Effector memory CD4-positive, alpha-beta T cell (primary cell): ENCODE measurements around the gene USP34.
"Not testable (repeated sequence)": the region's sequence is repeated elsewhere in the genome, so short reads cannot be mapped to it uniquely, and the experiment has no call there.

Experiments
- DNase-seq, 3 donors: peaks; one replicate each; pipeline ENCODE4 v3.0.0-alpha.2; 2020
- H3K27ac ChIP-seq: 2 replicates; pipeline ENCODE4 v1.7.0; 2013; ENCODE audit warnings: mild to moderate bottlenecking, low read length, moderate library complexity; ENCODE audit not compliant: insufficient read depth, poor library complexity, severe bottlenecking
- H3K27me3 ChIP-seq: replicated peaks from 2 replicates; pipeline ENCODE4 v1.7.0; 2013; ENCODE audit warnings: mild to moderate bottlenecking, low read length; ENCODE audit not compliant: insufficient read depth, control insufficient read depth, poor library complexity, severe bottlenecking
- H3K36me3 ChIP-seq: 2 replicates; pipeline ENCODE4 v1.7.0; 2013; ENCODE audit warnings: mild to moderate bottlenecking, low read length, moderate library complexity; ENCODE audit not compliant: control insufficient read depth, insufficient read depth
- H3K4me1 ChIP-seq: 2 replicates; pipeline ENCODE4 v1.7.0; 2013; ENCODE audit warnings: low read length, mild to moderate bottlenecking; ENCODE audit not compliant: control insufficient read depth, insufficient read depth, poor library complexity, severe bottlenecking
- H3K4me3 ChIP-seq: 2 replicates; pipeline ENCODE4 v1.7.0; 2013; ENCODE audit warnings: low read length, low read depth, mild to moderate bottlenecking; ENCODE audit not compliant: insufficient read depth, poor library complexity, severe bottlenecking
- H3K9me3 ChIP-seq: 2 replicates; pipeline ENCODE4 v1.7.0; 2013; ENCODE audit warnings: mild to moderate bottlenecking, low read length, moderate library complexity; ENCODE audit not compliant: control insufficient read depth

Gene USP34

DNA sequence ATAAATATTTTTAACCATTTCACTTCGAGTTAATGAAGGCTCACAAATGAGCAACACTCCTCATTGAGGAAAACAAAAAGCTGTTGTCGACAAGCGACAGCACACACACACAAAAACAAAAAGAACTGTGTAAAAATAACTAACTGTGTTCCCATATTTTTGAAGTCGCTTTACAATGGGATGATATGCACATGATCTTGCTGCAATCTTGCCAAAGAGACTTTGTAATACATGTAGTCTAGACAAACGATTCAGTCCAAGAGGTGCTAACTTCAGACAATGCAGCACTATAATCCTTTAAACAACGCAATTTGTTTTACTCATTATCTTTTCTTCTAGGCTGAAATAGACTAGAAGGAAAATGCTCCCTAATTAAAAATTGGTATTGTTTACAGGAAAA lies 7.2 kb upstream of the USP34 start:
- no peak overlapping the region for H3K27ac ChIP-seq
- DNase-seq: no peak
- no peak overlapping the region for H3K4me3 ChIP-seq
- no peaks in the 10 kb centered on the region for H3K9me3 ChIP-seq
- H3K27me3 ChIP-seq: no peaks in the 10 kb centered on the region
- peaks cover 28% of the 10 kb centered on the region for H3K36me3 ChIP-seq
- no peaks in the 10 kb centered on the region for H3K4me1 ChIP-seq

DNA sequence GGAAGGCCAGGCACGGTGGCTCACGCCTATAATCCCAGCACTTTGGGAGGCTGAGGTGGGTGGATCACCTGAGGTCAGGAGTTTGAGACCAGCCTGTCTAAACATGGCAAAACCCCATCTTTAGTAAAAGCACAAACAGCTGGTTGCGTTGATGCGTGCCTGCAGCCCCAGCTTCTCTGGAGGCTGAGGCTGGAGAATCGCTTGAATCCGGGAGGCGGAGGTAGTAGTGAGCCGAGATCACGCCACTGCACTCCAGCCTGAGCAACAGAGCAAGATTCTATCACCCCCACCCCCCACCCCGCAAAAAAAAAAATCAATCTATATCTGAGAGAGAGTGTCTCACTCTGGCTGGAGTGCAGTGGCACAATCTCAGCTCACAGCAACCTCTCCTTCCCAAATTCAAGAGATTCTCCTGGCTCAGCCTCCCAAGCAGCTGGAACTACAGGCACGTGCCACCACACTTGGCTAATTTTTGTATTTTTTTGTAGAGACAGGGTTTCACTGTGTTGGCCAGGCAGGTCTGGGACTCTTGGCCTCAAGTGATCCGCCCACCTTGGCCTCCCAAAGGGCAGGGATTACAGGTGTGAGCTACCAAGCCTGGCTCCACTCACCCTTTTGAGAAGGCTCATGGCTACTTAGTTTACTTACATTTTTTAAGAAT lies 6.2 kb upstream of the USP34 start:
- H3K4me1 ChIP-seq, DNase-seq, H3K27me3 ChIP-seq, H3K4me3 ChIP-seq, H3K27ac ChIP-seq, H3K9me3 ChIP-seq: not testable (repeated sequence)
- peaks cover 18% of the 10 kb centered on the region for H3K36me3 ChIP-seq

- Histone ChIP-seq H3K9me3 (no peaks in the 10 kb centered on the region), H3K27ac (peak overlapping the region; percentile 99), H3K36me3 (no peaks in the 10 kb centered on the region), H3K27me3 (no peaks in the 10 kb centered on the region), H3K4me1 (peaks cover 8% of the 10 kb centered on the region), H3K4me3 (peak overlapping the region; percentile 69)
- DNase-seq: no peak
Observed at GRCh38 chr2:61471905-61472805, 1.3 kb upstream of the USP34 start.

- Histone ChIP-seq H3K4me1 (peaks cover 14% of the 10 kb centered on the region), H3K9me3 (no peaks in the 10 kb centered on the region), H3K27ac (peak overlapping the region; percentile 99), H3K36me3 (peaks cover 2% of the 10 kb centered on the region), H3K27me3 (no peaks in the 10 kb centered on the region), H3K4me3 (peak overlapping the region; percentile 78)
- peak; percentile 69 to 80 (median 76) for DNase-seq
Observed at GRCh38 chr2:61470122-61470951, 550 bp downstream of the USP34 start.

DNA sequence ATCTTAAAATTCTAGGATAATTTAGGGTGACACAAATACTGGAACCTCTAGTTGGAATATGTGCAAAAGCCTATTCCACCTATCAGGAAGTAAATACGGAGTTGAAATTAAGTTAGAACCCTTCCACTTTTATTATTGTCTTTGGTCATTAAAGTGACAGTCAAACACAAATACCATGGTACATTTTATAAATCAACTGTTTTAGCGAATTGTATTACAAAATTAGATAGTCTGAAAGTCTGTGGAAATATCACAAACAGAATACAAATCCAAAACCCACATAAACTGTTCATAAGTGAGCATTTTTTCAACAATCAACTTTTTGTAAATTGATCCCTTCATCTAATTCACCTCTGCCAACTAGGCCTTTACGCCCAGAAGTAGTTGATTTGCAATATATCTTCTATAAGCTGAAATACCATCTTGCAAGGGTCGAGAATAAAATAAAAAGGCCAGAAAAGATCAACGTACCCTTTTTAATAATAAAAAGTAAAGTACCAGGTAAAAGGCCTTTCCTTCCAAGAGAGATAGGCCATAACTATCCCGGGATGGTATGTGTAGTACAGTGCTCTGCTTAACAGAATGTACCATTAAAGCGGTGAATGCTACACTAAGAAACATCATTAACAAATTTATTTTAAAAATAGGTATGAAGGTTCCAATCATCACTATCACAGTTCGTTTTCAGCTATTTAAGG lies 1.3 kb downstream of the USP34 start:
- no peak for DNase-seq

GRCh38 chr2:61468231-61468630 lies 2.7 kb downstream of the USP34 start:
- H3K27me3 ChIP-seq, H3K27ac ChIP-seq, H3K36me3 ChIP-seq, H3K4me3 ChIP-seq, DNase-seq, H3K9me3 ChIP-seq: not testable (repeated sequence)
- peaks cover 15% of the 10 kb centered on the region for H3K4me1 ChIP-seq

More for the DNA sequence above, 1.3 kb downstream of the USP34 start:
- Histone ChIP-seq H3K4me3 (peak overlapping the region; percentile 78), H3K9me3 (no peaks in the 10 kb centered on the region), H3K36me3 (peaks cover 3% of the 10 kb centered on the region), H3K27ac (peak overlapping the region; percentile 99), H3K27me3 (no peaks in the 10 kb centered on the region), H3K4me1 (peaks cover 14% of the 10 kb centered on the region)

DNA sequence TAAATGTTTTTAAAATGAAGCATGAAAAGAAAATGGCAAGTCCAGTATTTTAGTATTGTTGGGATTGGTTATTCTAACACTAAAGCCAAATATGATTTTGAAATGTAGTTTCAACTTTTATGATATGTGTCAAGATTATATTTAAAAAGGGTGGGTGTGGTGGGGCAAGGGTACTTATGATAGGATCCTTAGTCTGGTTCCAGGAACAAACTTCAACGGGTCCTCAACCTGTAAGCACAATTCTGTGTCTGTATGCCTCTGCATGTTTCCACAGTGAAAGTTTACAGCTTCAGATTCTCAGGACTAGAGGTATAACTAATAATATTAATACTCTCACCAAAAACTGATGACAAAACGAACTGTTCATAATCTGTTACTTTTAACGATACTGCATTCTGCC lies 5.8 kb downstream of the USP34 start:
- H3K4me3 ChIP-seq: no peak overlapping the region
- no peak overlapping the region for H3K27ac ChIP-seq

GRCh38 chr2:61463769-61464475 lies 7.0 kb downstream of the USP34 start:
- H3K27ac ChIP-seq: no peak overlapping the region
- no peaks in the 10 kb centered on the region for H3K27me3 ChIP-seq
- peaks cover 11% of the 10 kb centered on the region for H3K4me1 ChIP-seq
- H3K4me3 ChIP-seq: no peak overlapping the region
- no peak for DNase-seq
- peaks cover 3% of the 10 kb centered on the region for H3K36me3 ChIP-seq
- H3K9me3 ChIP-seq: no peaks in the 10 kb centered on the region

More for the DNA sequence above, 5.8 kb downstream of the USP34 start:
- Histone ChIP-seq H3K4me1 (peaks cover 11% of the 10 kb centered on the region), H3K9me3 (no peaks in the 10 kb centered on the region), H3K36me3 (peaks cover 3% of the 10 kb centered on the region), H3K27me3 (no peaks in the 10 kb centered on the region)
- DNase-seq: no peak

GRCh38 chr2:61461404-61461803 lies 9.5 kb downstream of the USP34 start:
- Histone ChIP-seq H3K4me1 (peaks cover 16% of the 10 kb centered on the region), H3K27ac (no peak overlapping the region), H3K27me3 (no peaks in the 10 kb centered on the region)

More at GRCh38 chr2:61461404-61461803, 9.5 kb downstream of the USP34 start:
- Histone ChIP-seq H3K4me3 (no peak overlapping the region), H3K9me3 (no peaks in the 10 kb centered on the region), H3K36me3 (peaks cover 3% of the 10 kb centered on the region)
- no peak for DNase-seq
